PC-9 (cell line): ENCODE data around the gene SEC24D. TPM values are rescaled to one million over a fixed set of nuclear protein-coding genes. Genes with fewer than 3 reads are reported as not detected.
A peak's percentile ranks its signal among the peaks of the same experiment; 100 is the strongest.

ENCODE experiments used
- Bru-seq: library from RNA; stranded (reverse); fragments of 400-500 nt; gene quantifications from one replicate; lab custom pipeline; 2021; lab: Mats Ljungman, UMichigan
- BruChase-seq, 2 experiments: library from RNA; stranded (reverse); fragments of 400-500 nt; gene quantifications; one replicate each; lab custom pipeline; 2021; lab: Mats Ljungman, UMichigan
- BruUV-seq: library from RNA; stranded (reverse); fragments of 400-500 nt; replicated peaks from 2 replicates; lab custom pipeline; 2021; lab: Mats Ljungman, UMichigan
- CTCF ChIA-PET: fragments of 300-600 bp; sonication (Branson Sonifier 250); formaldehyde crosslinking; loops from one replicate; lab custom pipeline; 2022; ENCODE audit warnings: antibody characterized with exemption; lab: Charles Lee
- POLR2A ChIA-PET: fragments of 300-600 bp; sonication (Branson Sonifier 250); formaldehyde crosslinking; loops from one replicate; lab custom pipeline; 2022; ENCODE audit warnings: antibody characterized with exemption; ENCODE audit not compliant: unreplicated experiment; lab: Charles Lee
- DNase-seq, 2 experiments: peaks; one replicate each; pipeline versions ENCODE4 v3.0.0 to v3.0.0-alpha.2; 2015 to 2022; ENCODE audit warnings: mixed read lengths in 1 of 2
- H2AFZ ChIP-seq: fragments of 200-600 bp; sonication (generic); 2 replicates; pipeline ENCODE4 v1.8.1; 2017; ENCODE audit warnings: antibody characterized with exemption
- H3F3A ChIP-seq: fragments of 200-600 bp; sonication (generic); 2 replicates; pipeline ENCODE4 v1.8.1; 2017; ENCODE audit warnings: antibody characterized with exemption, mild to moderate bottlenecking, low read depth; ENCODE audit not compliant: insufficient read depth
- H3K27ac ChIP-seq: fragments of 200-600 bp; sonication (generic); 2 replicates; pipeline ENCODE4 v1.6.1; 2016; ENCODE audit warnings: mixed run types
- H3K27me3 ChIP-seq: fragments of 200-600 bp; sonication (generic); 2 replicates; pipeline ENCODE4 v1.6.1; 2016; ENCODE audit warnings: low read depth, mixed run types; ENCODE audit not compliant: insufficient read depth
- H3K36me3 ChIP-seq: fragments of 200-600 bp; sonication (generic); 2 replicates; pipeline ENCODE4 v1.6.1; 2016; ENCODE audit warnings: low read depth, mixed run types
- H3K4me1 ChIP-seq: fragments of 200-600 bp; sonication (generic); replicated peaks from 2 replicates; pipeline ENCODE4 v1.6.1; 2016; ENCODE audit warnings: mixed run types; ENCODE audit not compliant: insufficient read depth
- H3K4me2 ChIP-seq: fragments of 200-600 bp; sonication (generic); 2 replicates; pipeline ENCODE4 v1.6.1; 2017; ENCODE audit warnings: mixed run types
- H3K4me3 ChIP-seq: fragments of 200-600 bp; sonication (generic); 2 replicates; pipeline ENCODE4 v1.6.1; 2016; ENCODE audit warnings: mixed run types
- H3K79me2 ChIP-seq: fragments of 200-600 bp; sonication (generic); 2 replicates; pipeline ENCODE4 v1.6.1; 2017; ENCODE audit warnings: low read depth, mixed run types
- H3K9me2 ChIP-seq: fragments of 200-600 bp; sonication (generic); 2 replicates; pipeline ENCODE4 v1.8.1; 2017; ENCODE audit warnings: mild to moderate bottlenecking; ENCODE audit not compliant: insufficient read depth
- H3K9me3 ChIP-seq: fragments of 200-600 bp; sonication (generic); 2 replicates; pipeline ENCODE4 v1.8.1; 2016; ENCODE audit warnings: low read depth; ENCODE audit not compliant: insufficient read depth
- H4K20me1 ChIP-seq: fragments of 200-600 bp; sonication (generic); 2 replicates; pipeline ENCODE4 v1.8.1; 2017; ENCODE audit not compliant: insufficient read depth
- EZH2 ChIP-seq: fragments of 200-600 bp; sonication (generic); IDR thresholded peaks from 2 replicates; pipeline ENCODE4 v1.8.0; 2017; ENCODE audit warnings: antibody characterized with exemption, low read depth
- intact Hi-C: fragments of 100-400 bp; cut with micrococcal nuclease; formaldehyde crosslinking; loops from one replicate; pipeline ENCODE4 v1.10.0; 2022; ENCODE audit not compliant: unreplicated experiment
- long read RNA-seq: library from polyadenylated mRNA; stranded (forward); transcript quantifications from one replicate; pipeline ENCODE4 v2.0.0, GENCODE V29; 2022
- total RNA-seq: library from RNA; stranded (reverse); gene quantifications from 2 replicates; pipeline ENCODE4 v1.2.3, GENCODE V29; 2021
- TF ChIP-seq, protein P1 (sequence below): fragments of 200-600 bp; sonication (generic); conservative IDR thresholded peaks from 2 replicates; pipeline ENCODE4 v1.6.1; 2017; ENCODE audit warnings: mixed run types, antibody characterized with exemption, mild to moderate bottlenecking, moderate library complexity

SEC24D gene
- total RNA-seq (10.2 and 17.3 TPM in 2 replicates), Bru-seq, nascent RNA (percentile 70 among the genes with signal in this experiment), BruChase-seq, experiment 1, labeled RNA remaining after a 2-hour chase (percentile 54 among the genes with signal in this experiment), BruChase-seq, experiment 2, labeled RNA remaining after a 6-hour chase (percentile 64 among the genes with signal in this experiment)
- long read RNA-seq, full-length matches to known transcripts = 12 of 25 reads
- long read RNA-seq, partial matches to known transcripts = 6 of 25 reads
- long read RNA-seq, other reads (novel, unspliced or antisense) = 7 of 25 reads

DNA sequence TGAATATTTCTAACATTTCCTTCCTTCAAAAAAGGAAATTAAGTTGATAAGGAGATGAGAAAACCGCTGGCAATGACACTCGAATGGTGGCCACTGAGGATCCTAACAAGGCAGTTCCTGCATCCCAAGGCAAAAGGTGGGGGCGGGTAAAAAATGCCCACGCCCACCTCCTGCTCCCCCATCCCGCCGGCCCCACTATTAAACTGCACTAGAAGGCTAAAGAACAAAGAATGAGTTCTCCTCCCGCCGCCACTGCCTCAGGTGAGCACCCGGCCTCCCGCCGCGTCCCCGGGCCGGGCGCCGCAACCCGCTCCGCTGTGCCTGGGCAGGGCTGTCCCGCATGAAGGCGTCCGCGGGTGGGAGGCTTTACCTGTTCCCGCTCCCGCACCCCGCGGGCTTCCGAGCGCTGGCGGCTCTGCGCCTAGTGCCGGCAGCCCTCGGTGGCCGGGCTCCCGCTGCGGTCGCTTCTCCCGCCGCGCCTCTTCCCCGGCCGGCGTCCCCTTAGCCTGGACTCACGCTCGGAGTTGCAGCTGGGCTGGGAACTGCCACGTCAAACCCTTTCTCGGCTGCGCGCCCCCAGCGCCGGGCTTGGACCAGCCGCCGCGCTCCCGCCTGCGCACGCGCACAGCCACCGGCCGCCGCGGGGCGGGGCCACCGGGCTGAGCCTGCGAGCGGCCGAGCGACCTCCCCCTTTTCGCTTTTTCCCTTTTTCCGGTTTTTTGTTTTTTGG, at the start of gene SEC24D:
Gene SEC24D (minus strand): TSS at position 556 of the 730 bp plus-strand sequence. CDS start 2,430 bp downstream, outside the sequence.
- BruUV-seq = no TSS peak
- Histone ChIP-seq H3K27me3 (no peaks in the 10 kb centered on the region), H3K36me3 (no peaks in the 10 kb centered on the region), H3K9me3 (no peaks in the 10 kb centered on the region), H3K4me1 (peaks cover 9% of the 10 kb centered on the region), H3K4me3 (peak within 1 kb of the TSS; percentile 84), H3F3A (peaks cover 11% of the 10 kb centered on the region), H2AFZ (peak within 1 kb of the TSS; percentile 100), H3K9me2 (no peaks in the 10 kb centered on the region), H3K27ac (peak within 1 kb of the TSS; percentile 68), H3K4me2 (peak within 1 kb of the TSS; percentile 79), H4K20me1 (no peaks in the 10 kb centered on the region), H3K79me2 (peaks cover 12% of the 10 kb centered on the region)
- intact Hi-C loops = no loop called here
- DNase-seq = peak; percentile 47 to 82
- TF ChIP-seq, protein P1, sequence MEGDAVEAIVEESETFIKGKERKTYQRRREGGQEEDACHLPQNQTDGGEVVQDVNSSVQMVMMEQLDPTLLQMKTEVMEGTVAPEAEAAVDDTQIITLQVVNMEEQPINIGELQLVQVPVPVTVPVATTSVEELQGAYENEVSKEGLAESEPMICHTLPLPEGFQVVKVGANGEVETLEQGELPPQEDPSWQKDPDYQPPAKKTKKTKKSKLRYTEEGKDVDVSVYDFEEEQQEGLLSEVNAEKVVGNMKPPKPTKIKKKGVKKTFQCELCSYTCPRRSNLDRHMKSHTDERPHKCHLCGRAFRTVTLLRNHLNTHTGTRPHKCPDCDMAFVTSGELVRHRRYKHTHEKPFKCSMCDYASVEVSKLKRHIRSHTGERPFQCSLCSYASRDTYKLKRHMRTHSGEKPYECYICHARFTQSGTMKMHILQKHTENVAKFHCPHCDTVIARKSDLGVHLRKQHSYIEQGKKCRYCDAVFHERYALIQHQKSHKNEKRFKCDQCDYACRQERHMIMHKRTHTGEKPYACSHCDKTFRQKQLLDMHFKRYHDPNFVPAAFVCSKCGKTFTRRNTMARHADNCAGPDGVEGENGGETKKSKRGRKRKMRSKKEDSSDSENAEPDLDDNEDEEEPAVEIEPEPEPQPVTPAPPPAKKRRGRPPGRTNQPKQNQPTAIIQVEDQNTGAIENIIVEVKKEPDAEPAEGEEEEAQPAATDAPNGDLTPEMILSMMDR = no peak
- no peak for TF ChIP-seq EZH2
- ChIA-PET POLR2A (no interaction called here), CTCF (no interaction called here)

GRCh38 chr4:118884716-118885115, 48.8 kb upstream of the SEC24D start:
- POLR2A ChIA-PET = no interaction called here
- intact Hi-C loops = no loop called here
- Histone ChIP-seq H3K79me2 (no peaks in the 10 kb centered on the region), H3K4me3 (no peak overlapping the region), H3K27me3 (no peaks in the 10 kb centered on the region), H2AFZ (no peak overlapping the region), H3F3A (no peaks in the 10 kb centered on the region), H4K20me1 (no peaks in the 10 kb centered on the region), H3K36me3 (no peaks in the 10 kb centered on the region), H3K27ac (no peak overlapping the region), H3K9me2 (no peaks in the 10 kb centered on the region), H3K4me2 (no peak overlapping the region), H3K9me3 (no peaks in the 10 kb centered on the region), H3K4me1 (no peaks in the 10 kb centered on the region)
- CTCF ChIA-PET = interaction anchor here (0.6 kb wide), 1 partner anchor 536 kb away, joined by 4 read pairs; no protein-coding TSS in a partner anchor
- no peak for DNase-seq
- TF ChIP-seq EZH2 = no peak
- TF ChIP-seq, protein P1 = no peak
- no TSS peak for BruUV-seq

- no peak overlapping the region for H3K27ac ChIP-seq
- no TSS peak for BruUV-seq
- no peak overlapping the region for H3K4me2 ChIP-seq
- no peaks in the 10 kb centered on the region for H3K4me1 ChIP-seq
- TF ChIP-seq, protein P1 = no peak
- TF ChIP-seq EZH2 = no peak
- no peaks in the 10 kb centered on the region for H3K9me2 ChIP-seq
- POLR2A ChIA-PET = no interaction called here
- CTCF ChIA-PET = interaction anchor here (0.6 kb wide), 1 partner anchor 279 kb away, joined by 6 read pairs; no protein-coding TSS in a partner anchor
- no peaks in the 10 kb centered on the region for H3K79me2 ChIP-seq
- H3K9me3 ChIP-seq = no peaks in the 10 kb centered on the region
- no peaks in the 10 kb centered on the region for H3K36me3 ChIP-seq
- intact Hi-C loops = no loop called here
- no peaks in the 10 kb centered on the region for H4K20me1 ChIP-seq
- H2AFZ ChIP-seq = no peak overlapping the region
- H3K27me3 ChIP-seq = no peaks in the 10 kb centered on the region
- no peaks in the 10 kb centered on the region for H3F3A ChIP-seq
- DNase-seq = no peak
- no peak overlapping the region for H3K4me3 ChIP-seq
Measured at GRCh38 chr4:118883861-118884260, 47.9 kb upstream of the SEC24D start.
